Breast epithelium (tissue), 3 donors: ENCODE data around the gene TADA2A.
"Not testable (repeated sequence)": the region's sequence is repeated elsewhere in the genome, so short reads cannot be mapped to it uniquely, and the experiment has no call there.

Experiments used
- POLR2A ChIP-seq: fragments of 450-650 bp; IDR thresholded peaks from one replicate; pipeline ENCODE4 v1.6.1; 2016; ENCODE audit warnings: antibody characterized with exemption, mild to moderate bottlenecking, moderate library complexity
- POLR2AphosphoS5 ChIP-seq, 3 donors: sonication (generic); formaldehyde crosslinking; IDR thresholded peaks; one replicate each; pipeline ENCODE4 v1.6.1; 2017; ENCODE audit warnings: antibody characterized with exemption in 3 of 3
- TF ChIP-seq, protein P1 (sequence below), 3 donors: fragments of 450-650 bp; IDR thresholded peaks; one replicate each; pipeline ENCODE4 v1.5.1; 2016 to 2017; ENCODE audit warnings: antibody characterized with exemption in 3 of 3, mild to moderate bottlenecking in 3 of 3, moderate library complexity in 3 of 3

DNA sequence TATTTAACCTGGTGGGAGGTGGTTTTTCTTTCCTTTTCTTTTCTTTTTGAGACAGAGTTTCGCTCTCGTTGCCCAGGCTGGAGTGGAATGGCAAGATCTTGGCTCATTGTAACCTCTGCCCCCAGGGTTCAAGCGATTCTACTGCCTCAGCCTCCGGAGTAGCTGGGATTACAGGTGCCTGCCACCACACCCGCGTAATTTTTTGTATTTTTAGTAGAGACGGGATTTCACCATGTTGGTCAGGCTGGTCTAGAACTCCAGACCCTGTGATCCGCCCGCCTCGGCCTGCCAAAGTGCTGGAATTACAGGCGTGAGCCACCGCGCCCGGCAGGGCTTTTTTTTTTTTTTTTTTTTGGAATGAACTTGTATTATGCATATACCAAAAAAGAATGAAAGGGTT lies 1.2 kb upstream of the TADA2A start:
- TF ChIP-seq, protein P1, sequence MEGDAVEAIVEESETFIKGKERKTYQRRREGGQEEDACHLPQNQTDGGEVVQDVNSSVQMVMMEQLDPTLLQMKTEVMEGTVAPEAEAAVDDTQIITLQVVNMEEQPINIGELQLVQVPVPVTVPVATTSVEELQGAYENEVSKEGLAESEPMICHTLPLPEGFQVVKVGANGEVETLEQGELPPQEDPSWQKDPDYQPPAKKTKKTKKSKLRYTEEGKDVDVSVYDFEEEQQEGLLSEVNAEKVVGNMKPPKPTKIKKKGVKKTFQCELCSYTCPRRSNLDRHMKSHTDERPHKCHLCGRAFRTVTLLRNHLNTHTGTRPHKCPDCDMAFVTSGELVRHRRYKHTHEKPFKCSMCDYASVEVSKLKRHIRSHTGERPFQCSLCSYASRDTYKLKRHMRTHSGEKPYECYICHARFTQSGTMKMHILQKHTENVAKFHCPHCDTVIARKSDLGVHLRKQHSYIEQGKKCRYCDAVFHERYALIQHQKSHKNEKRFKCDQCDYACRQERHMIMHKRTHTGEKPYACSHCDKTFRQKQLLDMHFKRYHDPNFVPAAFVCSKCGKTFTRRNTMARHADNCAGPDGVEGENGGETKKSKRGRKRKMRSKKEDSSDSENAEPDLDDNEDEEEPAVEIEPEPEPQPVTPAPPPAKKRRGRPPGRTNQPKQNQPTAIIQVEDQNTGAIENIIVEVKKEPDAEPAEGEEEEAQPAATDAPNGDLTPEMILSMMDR (IDR thresholded peaks at IDR 0.05), result not testable (repeated sequence)
- TF ChIP-seq POLR2AphosphoS5 (IDR thresholded peaks at IDR 0.05); POLR2A: not testable (repeated sequence)
